Middle frontal gyrus (tissue), 1 donor: ENCODE data around the gene DEGS2.
"Not testable (repeated sequence)": the region's sequence is repeated elsewhere in the genome, so short reads cannot be mapped to it uniquely, and the experiment has no call there.

Source experiments
- DNase-seq: peaks from one replicate; pipeline ENCODE4 v3.0.0-alpha.2; 2015; ENCODE audit warnings: low spot score; ENCODE audit errors: extremely low spot score

Gene DEGS2

GRCh38 chr14:100180671-100181070, 21.2 kb upstream of the DEGS2 start:
- not testable (repeated sequence) for DNase-seq

DNA sequence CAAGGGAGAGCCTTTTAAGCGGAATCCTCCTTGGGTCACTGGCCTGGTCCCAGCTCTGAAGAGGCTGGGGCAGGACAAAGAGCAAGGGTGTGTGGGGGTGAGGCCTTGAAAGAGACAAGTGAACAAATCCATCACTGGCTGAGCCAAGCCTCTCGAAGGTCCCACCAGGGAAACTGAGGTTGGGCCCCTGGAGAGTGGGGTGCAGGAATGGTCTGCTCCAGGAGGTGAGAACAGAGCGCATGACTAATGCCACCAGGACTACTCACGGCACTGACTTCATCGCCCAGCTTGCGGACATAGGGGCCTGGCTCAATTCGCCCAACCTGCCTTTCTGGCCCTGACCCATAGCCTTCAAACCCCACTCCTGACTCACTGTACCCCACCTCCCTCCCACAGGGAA, 19.2 kb upstream of the DEGS2 start:
- DNase-seq: no peak

DNA sequence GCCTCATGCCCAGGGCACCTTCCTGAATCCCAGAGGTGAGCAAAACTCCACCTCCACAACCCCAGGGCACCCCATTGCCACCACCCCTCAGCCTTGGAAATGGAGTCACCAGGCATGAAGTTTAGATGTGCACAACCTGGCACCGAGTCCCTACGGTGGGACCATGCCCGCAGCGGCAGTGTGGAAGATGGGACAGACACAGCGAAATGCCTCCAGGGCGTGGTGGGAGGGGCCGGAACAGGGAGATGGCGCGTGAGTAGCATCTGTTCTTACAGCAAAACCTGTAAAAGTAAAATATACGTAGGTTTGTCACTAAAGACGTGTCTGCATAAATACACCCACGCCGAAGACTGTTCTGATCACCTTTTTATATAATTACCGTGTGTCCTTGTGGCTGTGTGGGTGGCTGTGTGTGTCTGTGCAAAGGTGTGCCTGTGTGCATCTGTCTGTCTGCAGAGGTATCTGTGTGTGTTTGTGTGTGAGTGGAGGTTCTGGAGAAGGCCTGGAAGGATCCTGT, 17.4 kb upstream of the DEGS2 start:
- DNase-seq: no peak

GRCh38 chr14:100173353-100173752, 13.9 kb upstream of the DEGS2 start:
- no peak for DNase-seq

DNA sequence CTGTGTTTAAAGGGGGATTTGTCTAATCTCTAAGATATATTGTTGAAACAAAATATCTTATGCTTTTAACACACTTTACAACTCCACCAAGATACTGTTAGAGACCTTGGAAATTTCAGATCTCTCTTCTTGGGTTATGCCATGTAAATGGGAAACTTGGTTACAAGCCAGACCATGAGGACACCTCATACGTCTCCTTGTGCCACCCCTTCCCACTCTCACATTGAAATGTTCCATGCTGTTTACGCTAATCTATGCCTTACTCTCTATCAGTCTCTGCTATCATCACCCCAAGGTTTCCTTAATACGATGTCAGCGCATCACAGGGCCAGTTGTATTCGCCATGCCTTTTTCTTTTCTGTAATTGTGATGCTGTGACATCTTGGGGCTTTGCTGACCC, 13.4 kb upstream of the DEGS2 start:
- no peak for DNase-seq

- DNase-seq: no peak
Observed at GRCh38 chr14:100170880-100171279, 11.4 kb upstream of the DEGS2 start.

GRCh38 chr14:100168506-100168905, 9.1 kb upstream of the DEGS2 start:
- DNase-seq: no peak

- DNase-seq: no peak
Observed at GRCh38 chr14:100165831-100166440, 6.5 kb upstream of the DEGS2 start.

DNA sequence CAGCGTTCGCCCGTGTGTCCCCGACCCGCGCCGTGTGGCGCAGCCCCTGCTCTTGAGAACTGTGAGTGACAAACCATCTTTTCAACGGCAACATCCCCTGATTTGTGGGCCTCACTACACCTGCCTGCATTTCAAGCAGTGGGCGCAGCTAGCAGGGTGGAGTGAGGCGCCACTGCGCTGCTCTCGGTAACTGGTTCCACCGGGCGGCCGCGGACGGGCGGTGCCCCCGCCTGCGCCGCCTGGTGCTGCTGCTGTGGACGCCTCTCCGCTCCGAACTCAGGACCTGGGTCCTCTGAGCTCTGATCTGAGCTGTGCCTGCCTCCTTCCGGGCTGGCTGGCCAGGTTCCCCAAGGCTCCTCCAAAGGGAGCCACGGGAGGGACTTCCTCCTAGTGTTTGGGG, 5.9 kb upstream of the DEGS2 start:
- DNase-seq: no peak

DNA sequence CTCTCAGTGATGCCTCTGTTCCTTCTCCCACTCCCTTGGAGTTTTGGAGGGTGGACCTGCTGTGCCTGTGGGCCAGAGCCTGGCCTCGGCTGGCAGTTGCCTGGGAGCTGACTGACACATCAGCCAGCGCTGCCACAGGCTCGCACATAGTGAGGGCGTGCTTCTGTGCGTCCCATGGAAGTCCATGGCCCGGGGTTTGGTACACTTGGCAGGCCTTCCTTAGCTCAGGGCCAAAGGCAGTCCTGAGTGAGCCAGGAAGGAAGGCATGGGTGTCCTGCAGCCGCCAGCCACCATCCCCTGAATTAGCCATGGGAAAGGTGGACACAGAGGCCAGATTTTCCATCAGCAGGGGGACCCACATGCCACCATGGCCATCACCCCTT, 1.1 kb upstream of the DEGS2 start:
- no peak for DNase-seq

DNA sequence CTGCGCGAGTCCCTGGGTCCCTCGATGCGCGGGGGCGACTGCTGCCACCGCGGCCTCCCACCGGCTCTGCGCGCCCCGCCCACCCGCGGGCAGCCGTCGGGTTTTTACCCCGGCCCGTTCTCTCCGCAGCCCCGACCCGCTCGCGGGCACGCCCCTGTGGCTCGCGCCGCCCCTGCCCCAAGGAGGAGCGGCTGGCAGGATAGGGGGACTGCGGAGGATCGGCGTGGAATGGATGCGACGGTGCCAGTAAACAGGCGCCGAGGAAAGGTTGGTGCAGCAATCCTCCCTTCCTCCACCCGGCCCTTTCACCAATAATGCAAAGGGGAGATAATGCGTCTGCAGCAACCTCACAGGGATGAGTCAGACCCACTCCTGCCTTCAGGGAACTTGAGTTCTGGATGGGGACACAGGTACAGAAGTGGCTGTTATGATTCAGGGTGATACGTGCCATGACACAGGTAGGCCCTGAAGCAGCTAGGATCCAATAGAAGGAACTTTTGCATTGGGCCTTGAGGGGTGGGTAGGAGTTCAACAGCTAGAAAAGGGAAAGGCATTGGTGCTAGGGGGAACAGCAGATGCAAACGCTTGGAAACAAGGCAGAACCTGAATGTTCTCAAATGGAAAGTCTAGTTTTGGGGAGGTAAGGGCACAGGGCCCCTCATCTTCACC, 554 bp upstream of the DEGS2 start:
- no peak for DNase-seq

- DNase-seq: no peak
Observed at GRCh38 chr14:100158566-100159093, 815 bp downstream of the DEGS2 start.

DNA sequence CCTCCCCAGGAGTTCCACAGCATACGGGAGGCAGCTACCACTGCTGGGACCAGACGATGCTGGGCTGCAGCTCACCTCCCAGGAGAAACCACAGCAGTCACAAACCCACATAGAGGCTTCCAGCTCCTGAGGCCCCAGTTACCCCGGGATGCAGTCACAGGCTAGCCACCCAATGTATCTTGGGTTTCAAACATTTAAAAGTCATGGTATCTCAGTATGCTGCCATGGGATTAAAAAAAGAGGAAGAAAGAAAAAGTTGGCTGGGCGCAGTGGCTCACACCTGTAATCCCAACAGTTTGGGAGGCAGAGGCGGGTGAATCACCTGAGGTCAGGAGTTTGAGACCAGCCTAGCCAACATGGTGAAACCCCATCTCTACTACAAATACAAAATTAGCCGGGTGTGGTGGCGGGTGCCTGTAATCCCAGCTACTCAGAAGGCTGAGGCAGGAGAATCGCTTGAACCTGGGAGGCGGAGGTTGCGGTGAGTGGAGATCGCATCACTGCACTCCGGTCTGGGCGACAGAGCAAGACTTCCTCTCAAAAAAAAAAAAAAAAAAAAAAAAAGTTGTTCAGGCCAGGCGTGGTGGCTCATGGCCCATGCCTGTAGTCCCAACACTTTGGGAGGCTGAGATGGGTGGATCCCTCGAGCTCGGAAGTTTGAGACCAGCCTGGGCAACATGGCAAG, 1.8 kb downstream of the DEGS2 start:
- DNase-seq: not testable (repeated sequence)

- DNase-seq: no peak
Observed at GRCh38 chr14:100156776-100157175, 2.7 kb downstream of the DEGS2 start.

GRCh38 chr14:100155756-100156616, 3.5 kb downstream of the DEGS2 start:
- DNase-seq: no peak

- no peak for DNase-seq
Observed at GRCh38 chr14:100155049-100155621, 4.3 kb downstream of the DEGS2 start.

DNA sequence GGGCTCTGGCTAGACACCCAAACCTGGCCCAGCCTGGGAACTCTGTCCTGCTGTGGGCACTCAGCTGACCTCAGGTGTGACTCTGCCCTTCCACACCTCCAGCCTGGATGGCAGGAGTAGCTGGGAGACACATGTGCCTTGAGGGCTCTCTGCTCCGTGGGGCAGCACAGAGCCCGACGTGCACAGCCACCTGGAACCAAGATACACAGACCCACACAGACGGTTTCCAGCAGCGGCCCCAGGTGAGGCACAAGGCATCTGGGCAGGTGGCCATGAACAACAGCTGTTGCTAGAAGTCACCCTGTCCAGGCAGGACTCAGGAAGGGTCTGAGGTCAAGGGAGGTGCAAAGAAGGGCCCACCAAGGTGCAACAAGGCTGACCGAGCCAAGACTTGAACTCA, 5.9 kb downstream of the DEGS2 start:
- DNase-seq: no peak

DNA sequence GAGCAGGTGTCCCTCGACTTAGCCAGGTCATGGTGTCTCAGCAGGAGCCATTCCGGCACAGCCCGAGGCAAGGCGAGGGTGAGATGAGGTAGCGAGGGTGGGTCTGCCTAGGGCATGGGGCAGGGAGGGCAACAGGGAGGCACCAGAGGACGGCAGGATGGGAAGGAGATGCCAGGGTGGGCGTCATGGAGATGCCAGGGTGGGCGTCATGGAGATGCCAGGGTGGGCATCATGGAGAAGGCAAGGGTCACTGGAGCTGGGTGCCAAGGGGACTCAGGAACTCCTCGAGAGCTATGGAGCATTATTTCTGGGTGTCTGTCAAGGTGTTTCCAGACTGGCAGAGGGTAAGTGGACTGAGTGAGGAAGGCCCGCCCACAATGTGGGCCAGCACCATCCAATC, 7.4 kb downstream of the DEGS2 start:
- no peak for DNase-seq

DNA sequence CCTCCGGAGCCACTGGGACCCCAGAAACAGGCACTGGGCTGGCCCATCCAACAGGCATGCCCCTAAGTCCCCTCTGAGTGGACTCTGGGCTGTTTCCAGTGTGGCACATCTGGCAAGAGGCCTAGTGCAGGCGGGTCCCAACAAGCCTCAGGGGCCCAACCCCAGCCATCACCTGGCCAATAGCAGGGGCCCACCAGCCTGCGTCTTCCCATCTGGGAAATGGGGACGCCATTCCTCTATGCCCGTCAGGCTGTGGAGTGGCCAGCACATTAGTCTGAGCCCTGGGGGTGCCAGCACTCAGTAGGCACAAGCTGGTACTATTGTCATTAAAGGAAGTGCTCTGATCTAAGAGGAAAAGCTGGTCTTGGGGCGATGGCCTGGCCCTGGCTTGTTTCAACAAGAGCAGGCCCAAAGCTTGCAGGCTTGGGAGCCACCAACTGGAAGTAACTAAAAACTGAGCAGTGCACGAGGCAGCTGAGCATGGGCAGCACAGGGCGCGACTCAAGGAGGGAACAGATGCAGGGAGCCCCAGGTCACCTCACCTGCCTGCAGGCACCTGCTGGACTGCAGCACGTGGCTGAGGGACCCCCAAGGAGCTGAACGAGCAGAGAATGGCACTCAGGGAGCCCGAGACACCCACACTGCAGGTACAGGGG, 8.4 kb downstream of the DEGS2 start:
- DNase-seq: no peak

DNA sequence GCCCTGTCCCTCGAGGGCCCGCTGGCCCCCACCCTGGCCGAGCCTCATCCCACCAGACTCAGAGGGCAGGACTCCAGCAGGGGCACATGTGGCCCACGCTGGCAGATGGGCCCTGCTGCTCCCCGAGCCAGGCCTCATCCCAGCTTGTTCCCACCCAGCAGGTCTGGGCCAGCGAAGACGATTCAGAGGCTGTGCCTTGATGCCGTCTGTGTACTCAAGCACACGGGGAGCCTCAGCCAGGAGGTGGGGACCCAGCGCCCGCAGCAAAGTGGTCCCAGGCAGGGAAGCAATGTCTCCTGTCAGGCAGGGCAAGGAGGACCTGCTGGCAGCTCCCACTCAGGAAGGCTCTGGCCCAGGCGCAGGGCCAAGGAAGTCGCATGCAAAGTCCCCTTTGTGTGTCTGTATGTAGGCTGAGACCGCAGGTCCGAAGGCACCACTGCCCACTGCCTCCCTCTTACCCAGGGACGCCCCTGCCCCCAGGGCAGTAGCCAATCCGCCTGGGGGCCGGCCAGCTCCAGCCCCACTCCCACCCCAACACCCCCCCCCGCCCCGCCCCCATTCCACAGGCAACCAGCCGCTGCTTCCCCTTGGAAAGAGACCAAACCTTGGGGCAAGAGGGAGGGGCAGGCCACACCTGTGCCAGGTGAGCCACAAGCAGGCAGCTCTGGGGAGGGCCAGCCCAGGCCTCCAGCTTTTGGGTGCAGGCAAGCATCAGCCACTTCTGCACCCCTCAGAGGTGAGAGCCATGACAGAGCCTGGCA, 9.4 kb downstream of the DEGS2 start:
- no peak for DNase-seq
